HG03139 (cell line): ENCODE data around the gene DENND2D.

Experiments used
- ATAC-seq: cut with Tn5 transposase; IDR thresholded peaks from one replicate; pipeline ENCODE4 v1.9.1; 2021; ENCODE audit not compliant: unreplicated experiment

DENND2D gene

DNA sequence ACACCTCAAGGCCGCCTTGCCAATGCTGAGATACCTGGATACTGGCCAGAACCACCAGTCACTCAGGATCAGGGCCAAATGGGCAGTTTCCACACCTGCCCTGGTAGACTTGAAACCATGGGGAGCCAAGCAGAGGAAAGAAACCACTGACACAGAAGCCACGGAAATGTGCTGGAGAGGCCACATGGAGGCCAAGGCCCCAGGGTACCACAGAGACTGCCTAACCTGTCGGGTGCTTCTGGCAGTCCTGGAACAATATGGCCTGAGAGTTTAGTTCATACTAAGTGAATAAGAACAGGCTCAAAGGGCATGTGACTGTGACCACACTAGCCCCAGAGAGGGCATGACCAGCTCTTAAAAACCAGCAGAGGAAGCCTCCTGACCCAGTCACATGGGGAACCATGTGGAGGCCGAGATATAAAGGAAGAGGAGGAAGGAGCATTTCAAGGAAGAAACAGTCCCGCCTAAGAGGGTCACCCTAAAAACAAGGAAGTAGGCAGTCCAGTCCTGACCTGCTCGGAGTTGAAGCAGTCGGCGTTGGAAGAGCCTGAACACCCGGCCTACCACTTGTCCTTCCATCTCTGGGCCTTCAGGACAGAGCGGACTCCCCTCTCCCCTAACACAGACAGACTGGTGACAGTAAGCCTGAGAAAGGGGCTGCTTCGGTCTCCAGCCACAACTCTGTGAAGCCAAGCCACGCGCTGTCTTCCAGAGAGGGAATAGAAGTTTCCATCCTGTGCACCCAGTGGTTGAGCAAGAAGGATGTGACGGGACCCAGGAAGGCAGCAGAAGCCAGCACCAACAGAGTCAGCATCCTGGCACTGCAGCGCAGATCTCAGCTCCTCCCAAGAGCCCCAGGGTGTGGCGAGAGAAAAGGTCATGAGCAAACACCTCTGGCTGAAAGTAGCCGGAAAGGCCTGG, at the start of gene DENND2D:
Gene DENND2D (minus strand): TSS at position 766 of the 921 bp plus-strand sequence. CDS start 187 bp downstream, at position 579.
- no peak for ATAC-seq

GRCh38 chr1:111249960-111250359, 49.5 kb upstream of the DENND2D start:
- no peak for ATAC-seq

GRCh38 chr1:111247125-111247838, 46.8 kb upstream of the DENND2D start:
- no peak for ATAC-seq

DNA sequence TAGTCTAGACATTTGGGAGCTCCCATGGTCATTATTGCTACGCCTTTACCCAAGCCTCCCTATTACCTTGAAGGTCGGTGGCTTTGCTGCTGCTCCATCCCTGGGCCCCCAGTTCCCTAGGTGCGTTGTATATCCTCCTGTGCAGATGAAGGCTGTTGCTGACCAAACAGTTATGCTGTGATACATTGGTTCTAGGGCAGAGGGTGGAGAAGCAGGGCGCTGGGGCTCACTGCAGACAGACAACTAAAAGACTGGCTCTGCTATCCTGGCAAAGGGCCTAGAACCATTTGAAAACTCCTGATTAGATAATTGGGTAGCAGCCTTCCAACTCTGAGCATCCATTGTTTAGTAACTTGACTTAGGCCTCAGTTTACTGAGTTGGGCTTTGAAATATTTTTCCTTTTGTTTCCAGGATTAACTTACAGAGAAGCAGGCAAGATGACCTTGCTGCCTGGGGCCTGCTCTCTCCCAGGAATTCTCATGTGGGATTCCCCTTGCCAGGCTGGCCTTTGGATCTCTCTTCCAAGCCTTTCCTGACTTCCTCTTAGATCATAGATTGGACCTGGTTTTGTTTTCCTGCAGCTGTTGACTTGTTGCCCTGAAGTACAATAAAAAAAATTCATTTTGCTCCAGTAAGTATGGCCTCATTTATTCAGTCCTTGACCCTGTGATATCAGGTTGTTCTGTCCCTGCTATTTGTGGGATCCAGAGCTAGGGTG, 42.5 kb upstream of the DENND2D start:
- no peak for ATAC-seq

GRCh38 chr1:111241797-111242196, 41.4 kb upstream of the DENND2D start:
- no peak for ATAC-seq

DNA sequence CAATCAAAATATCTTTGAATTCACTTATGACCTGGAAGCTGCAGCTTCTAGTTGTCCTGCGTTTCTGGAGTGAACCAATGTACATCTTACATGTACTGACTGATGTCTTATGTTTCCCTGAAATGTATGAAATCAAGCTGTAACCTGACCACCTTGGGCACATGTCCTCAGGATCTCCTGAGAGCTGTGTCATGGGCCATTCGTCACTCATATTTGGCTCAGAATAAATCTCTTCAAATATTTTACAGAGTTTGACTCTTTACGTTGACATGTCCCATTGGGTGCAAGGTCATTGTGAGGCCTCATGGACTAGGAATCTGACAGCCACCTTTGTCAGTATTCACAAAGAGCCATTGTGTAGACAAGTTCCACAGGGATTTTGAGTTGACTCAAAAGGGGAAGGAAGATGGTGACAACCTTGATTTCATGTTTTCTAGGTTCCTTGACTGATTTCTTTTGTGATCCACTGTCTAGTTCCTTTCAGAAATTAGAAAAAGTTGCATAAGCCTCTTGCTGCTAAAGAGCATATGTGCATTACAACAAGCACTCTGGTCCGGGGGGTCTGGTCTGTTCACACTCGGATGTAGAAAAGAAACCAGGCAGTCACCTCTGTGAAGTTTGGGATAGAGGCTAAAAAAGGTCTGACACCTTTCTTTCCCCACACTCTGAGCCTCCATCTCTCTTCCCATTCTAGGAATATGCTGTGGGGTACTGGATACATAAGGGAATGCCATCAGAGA, 37.8 kb upstream of the DENND2D start:
- ATAC-seq, result no peak

DNA sequence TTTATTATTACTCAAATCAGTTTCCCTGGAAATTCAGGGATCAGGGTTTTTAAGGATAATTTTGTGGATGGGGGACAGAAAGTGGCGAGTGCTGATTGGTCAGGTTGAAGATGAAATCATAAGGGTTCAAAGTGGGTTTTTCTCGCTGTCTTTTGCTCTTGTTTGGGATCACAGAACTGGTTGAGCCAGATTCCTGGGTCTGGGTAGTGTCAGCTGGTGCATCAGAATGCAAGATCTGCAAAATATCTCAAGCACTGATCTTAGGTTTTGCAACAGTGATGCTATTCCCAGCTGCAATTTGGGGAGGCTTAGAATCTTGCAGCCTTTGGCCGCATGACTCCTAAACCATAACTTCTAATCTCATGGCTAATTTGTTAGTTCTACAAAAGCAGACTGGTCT, 36.4 kb upstream of the DENND2D start:
- no peak for ATAC-seq

- ATAC-seq, result no peak
These were observed 35.9 kb upstream of the DENND2D start for GRCh38 chr1:111236379-111236778.

DNA sequence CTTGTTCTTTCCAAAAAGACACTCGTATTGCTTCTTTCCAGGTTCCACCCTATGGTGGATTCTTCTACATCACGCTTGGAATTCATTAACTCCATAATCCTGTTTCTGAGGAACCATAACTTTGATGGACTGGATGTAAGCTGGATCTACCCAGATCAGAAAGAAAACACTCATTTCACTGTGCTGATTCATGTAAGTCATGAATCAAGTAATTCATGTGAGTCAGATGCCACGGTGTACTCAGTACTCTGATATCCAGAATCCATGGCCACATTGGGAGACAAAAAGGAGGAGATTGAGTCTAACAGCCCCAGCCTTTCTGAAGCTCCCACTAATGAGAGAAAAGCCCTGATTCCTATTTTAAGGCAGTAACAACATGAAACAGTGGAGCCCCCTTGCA, 34.4 kb upstream of the DENND2D start:
- ATAC-seq, result no peak

GRCh38 chr1:111234258-111234657, 33.8 kb upstream of the DENND2D start:
- ATAC-seq, result no peak

DNA sequence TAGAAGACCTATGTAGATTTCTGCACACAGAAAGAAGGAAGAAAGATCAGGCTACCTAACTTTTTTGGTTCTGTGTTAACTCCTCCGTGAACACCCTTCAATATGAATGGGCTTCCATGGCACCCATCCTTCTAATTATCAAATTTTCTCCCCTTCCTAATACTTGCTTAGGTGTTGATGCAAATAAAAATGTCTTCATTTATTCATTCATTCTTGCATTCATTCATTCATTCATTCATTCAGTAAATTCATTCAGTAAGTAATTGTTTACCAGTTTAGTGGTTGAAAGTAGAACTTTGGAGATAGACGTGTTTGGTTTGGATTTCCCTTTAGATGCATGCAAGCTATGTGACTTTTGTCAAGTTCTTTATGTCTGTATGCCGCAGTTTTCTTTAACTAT, 31.7 kb upstream of the DENND2D start:
- ATAC-seq, result no peak

- no peak for ATAC-seq
These were observed 28.3 kb upstream of the DENND2D start for GRCh38 chr1:111228748-111229126.

DNA sequence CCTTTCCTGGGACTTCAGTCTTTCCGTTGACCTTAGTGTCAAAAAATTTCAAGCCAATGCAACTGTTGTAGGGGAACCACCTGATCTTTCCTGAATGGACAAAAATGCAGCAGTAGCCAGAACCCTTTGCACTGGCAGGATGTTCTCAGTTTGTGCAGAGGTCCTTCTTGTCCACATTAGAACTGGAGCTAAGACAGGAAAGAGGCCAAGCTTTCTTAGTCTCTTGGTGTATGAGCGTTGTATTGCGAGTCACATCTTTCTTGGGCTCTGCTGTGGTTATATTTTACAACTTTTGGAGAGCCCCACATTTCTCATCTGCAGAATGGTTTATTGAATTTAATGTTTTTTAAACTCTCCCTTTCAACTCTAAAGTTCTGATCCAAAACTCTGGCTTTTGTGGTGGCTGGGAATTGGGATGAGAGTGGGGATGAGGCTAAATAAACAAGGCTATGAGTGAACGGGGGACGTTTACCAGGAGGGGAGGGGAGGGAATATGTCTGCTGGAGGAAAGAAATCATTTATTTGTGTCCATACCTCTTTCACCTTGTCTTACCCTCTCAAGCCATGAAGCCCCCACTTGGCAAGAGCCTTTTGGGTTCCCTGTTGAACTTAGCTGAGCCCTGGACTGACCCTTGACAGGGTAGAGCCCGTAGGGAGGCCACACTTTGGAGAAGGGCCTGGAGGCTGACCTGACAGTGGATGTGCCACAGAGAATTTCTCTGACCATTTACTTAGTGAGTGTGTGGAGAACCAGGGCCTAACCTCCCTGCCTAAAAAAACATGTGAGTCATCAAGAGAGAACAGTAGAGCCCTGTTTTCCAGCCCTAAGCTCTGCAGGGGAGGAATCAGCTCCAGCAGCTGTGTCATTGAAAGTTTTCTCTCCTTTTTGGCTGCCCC, 27.7 kb upstream of the DENND2D start:
- ATAC-seq, result no peak

- ATAC-seq, result no peak
These were observed 27.0 kb upstream of the DENND2D start, which contains the start of gene CHI3L2 for GRCh38 chr1:111227434-111227833. CHI3L2 (plus strand) TSS chr1:111227713; CDS start chr1:111227730, 17 bp downstream.

- ATAC-seq, result no peak
These were observed 25.4 kb upstream of the DENND2D start for GRCh38 chr1:111225717-111226400.

- no peak for ATAC-seq
These were observed 24.6 kb upstream of the DENND2D start for GRCh38 chr1:111225091-111225490.

- no peak for ATAC-seq
These were observed 22.8 kb upstream of the DENND2D start for GRCh38 chr1:111223126-111223685.

GRCh38 chr1:111222308-111223125, 22.1 kb upstream of the DENND2D start:
- peak; percentile 24 for ATAC-seq
